H1 (cell line): ENCODE results near the gene MYRF. TPM values are rescaled to one million over a fixed set of nuclear protein-coding genes. Genes with fewer than 3 reads are reported as not detected.
A peak's percentile ranks its signal among the peaks of the same experiment; 100 is the strongest.

Source experiments
- CTCF ChIA-PET: fragments of 300-600 bp; sonication (Branson Sonifier 250); formaldehyde crosslinking; loops from one replicate; lab custom pipeline; 2021; ENCODE audit not compliant: partially characterized antibody; lab: Charles Lee
- POLR2A ChIA-PET: fragments of 300-600 bp; sonication (Branson Sonifier 250); formaldehyde crosslinking; loops from one replicate; lab custom pipeline; 2021; ENCODE audit warnings: inconsistent platforms; ENCODE audit not compliant: partially characterized antibody; lab: Charles Lee
- DNase-seq, 2 experiments: peaks; one replicate each; pipeline versions ENCODE4 v3.0.0 to v3.0.0-alpha.2; 2010 to 2022; ENCODE audit warnings: low spot score in 2 of 2, low read depth in 1 of 2, mixed read lengths in 1 of 2
- FAIRE-seq: peaks from 2 replicates; lab custom pipeline; 2011; peaks lifted over from hg19 to GRCh38; lab: Jason Lieb, UNC
- H2AFZ ChIP-seq: 2 replicates; pipeline ENCODE4 v1.8.1; 2012; ENCODE audit warnings: low read length, inconsistent platforms
- H2AK5ac ChIP-seq: 2 replicates; pipeline ENCODE4 v1.6.1; 2013; ENCODE audit warnings: low read depth, low read length
- H2BK120ac ChIP-seq: replicated peaks from 2 replicates; pipeline ENCODE3; 2013; ENCODE audit warnings: low read depth, low read length, inconsistent platforms
- H2BK12ac ChIP-seq: 2 replicates; pipeline ENCODE4 v1.6.1; 2013; ENCODE audit warnings: low read depth, low read length
- H2BK15ac ChIP-seq: 2 replicates; pipeline ENCODE4 v1.6.1; 2013; ENCODE audit warnings: low read length
- H2BK20ac ChIP-seq: 2 replicates; pipeline ENCODE4 v1.6.1; 2013; ENCODE audit warnings: low read length
- H2BK5ac ChIP-seq: 2 replicates; pipeline ENCODE4 v1.6.1; 2013; ENCODE audit warnings: low read depth, low read length
- H3K14ac ChIP-seq: 2 replicates; pipeline ENCODE4 v1.6.1; 2013; ENCODE audit warnings: inconsistent platforms; ENCODE audit not compliant: insufficient read length
- H3K18ac ChIP-seq: 2 replicates; pipeline ENCODE4 v1.6.1; 2013; ENCODE audit warnings: low read length; ENCODE audit errors: extremely low read depth
- H3K23ac ChIP-seq: 2 replicates; pipeline ENCODE4 v1.6.1; 2013; ENCODE audit warnings: inconsistent platforms; ENCODE audit not compliant: insufficient read length
- H3K23me2 ChIP-seq: 2 replicates; pipeline ENCODE4 v1.6.1; 2013; ENCODE audit warnings: low read depth, low read length
- H3K27ac ChIP-seq: 2 replicates; pipeline ENCODE4 v1.6.1; 2011; ENCODE audit warnings: low read depth, low read length, inconsistent platforms
- H3K27me3 ChIP-seq, 4 experiments: replicated peaks in 1 of 4; 1 replicate in 1 of 4; 2 replicates in 3 of 4; pipeline versions ENCODE4 v1.6.1 to v1.8.1; 2011 to 2013; ENCODE audit warnings: low read length in 3 of 4, mild to moderate bottlenecking in 3 of 4, inconsistent platforms in 2 of 4, mixed read lengths in 2 of 4, moderate library complexity in 1 of 4; ENCODE audit not compliant: control insufficient read depth in 3 of 4, insufficient read depth in 3 of 4; ENCODE audit errors: extremely low read depth in 1 of 4
- H3K36me3 ChIP-seq, 4 experiments: 2 replicates each; pipeline versions ENCODE4 v1.6.1 to v1.8.1; 2011 to 2013; ENCODE audit warnings: mild to moderate bottlenecking in 4 of 4, low read length in 3 of 4, moderate library complexity in 2 of 4, control low read depth in 1 of 4, inconsistent platforms in 1 of 4; ENCODE audit not compliant: insufficient read depth in 4 of 4, control insufficient read depth in 2 of 4
- H3K4ac ChIP-seq: replicated peaks from 2 replicates; pipeline ENCODE3; 2013; ENCODE audit warnings: low read length, low read depth, mixed read lengths, inconsistent platforms; ENCODE audit not compliant: insufficient read length
- H3K4me1 ChIP-seq, 4 experiments: replicated peaks in 1 of 4; 1 replicate in 1 of 4; 2 replicates in 3 of 4; pipeline versions ENCODE4 v1.6.1 to v1.8.1; 2011 to 2013; ENCODE audit warnings: low read length in 3 of 4, inconsistent platforms in 2 of 4, mixed read lengths in 1 of 4; ENCODE audit not compliant: insufficient read depth in 4 of 4, control insufficient read depth in 3 of 4
- H3K4me2 ChIP-seq, 2 experiments: 2 replicates each; pipeline versions ENCODE4 v1.6.1 to v1.8.1; 2011 to 2013; ENCODE audit warnings: low read depth in 2 of 2, low read length in 2 of 2, control low read depth in 1 of 2, inconsistent platforms in 1 of 2, mild to moderate bottlenecking in 1 of 2; ENCODE audit not compliant: insufficient read depth in 1 of 2
- H3K4me3 ChIP-seq, 4 experiments: fragments of 200-600, 300-600 bp in 1 of 4; sonication (generic), shearing (Covaris generic), sonication (Bioruptor Twin) in 1 of 4; 2 replicates each; pipeline versions ENCODE4 v1.5.1 to v1.8.1; 2011 to 2016; ENCODE audit warnings: low read length in 4 of 4, low read depth in 3 of 4, control low read depth in 2 of 4, inconsistent platforms in 2 of 4, mild to moderate bottlenecking in 2 of 4, mixed read lengths in 1 of 4, moderate library complexity in 1 of 4; ENCODE audit not compliant: insufficient read depth in 2 of 4; ENCODE audit errors: extremely low read depth in 1 of 4
- H3K56ac ChIP-seq: replicated peaks from 2 replicates; pipeline ENCODE3; 2013; ENCODE audit warnings: low read depth, mild to moderate bottlenecking, mixed read lengths, low read length, inconsistent platforms; ENCODE audit not compliant: insufficient read length
- H3K79me1 ChIP-seq: 2 replicates; pipeline ENCODE4 v1.6.1; 2013; ENCODE audit warnings: low read depth, low read length, control low read depth
- H3K79me2 ChIP-seq, 2 experiments: 2 replicates each; pipeline versions ENCODE4 v1.6.1 to v1.8.1; 2012 to 2013; ENCODE audit warnings: low read length in 2 of 2, mild to moderate bottlenecking in 2 of 2, inconsistent platforms in 1 of 2; ENCODE audit not compliant: insufficient read depth in 2 of 2, control insufficient read depth in 1 of 2
- H3K9ac ChIP-seq, 4 experiments: replicated peaks in 1 of 4; 1 replicate in 1 of 4; 2 replicates in 3 of 4; pipeline versions ENCODE4 v1.6.1 to v1.8.1; 2011 to 2013; ENCODE audit warnings: low read depth in 3 of 4, low read length in 3 of 4, control low read depth in 2 of 4, mild to moderate bottlenecking in 2 of 4, moderate library complexity in 2 of 4, inconsistent platforms in 1 of 4; ENCODE audit errors: extremely low read depth in 1 of 4
- H3K9me3 ChIP-seq, 2 experiments: 2 replicates each; pipeline versions ENCODE4 v1.6.1 to v1.8.1; 2012 to 2013; ENCODE audit warnings: mild to moderate bottlenecking in 2 of 2, moderate library complexity in 2 of 2, control low read depth in 1 of 2, inconsistent platforms in 1 of 2, low read depth in 1 of 2, low read length in 1 of 2, mixed read lengths in 1 of 2; ENCODE audit not compliant: insufficient read depth in 2 of 2
- H4K20me1 ChIP-seq, 2 experiments: replicated peaks in 1 of 2; 2 replicates each; pipeline versions ENCODE3 to v1.8.1; 2011 to 2013; ENCODE audit warnings: inconsistent platforms in 2 of 2, low read length in 2 of 2, mild to moderate bottlenecking in 1 of 2; ENCODE audit not compliant: insufficient read depth in 2 of 2, control insufficient read depth in 1 of 2
- H4K5ac ChIP-seq: 2 replicates; pipeline ENCODE4 v1.6.1; 2013; ENCODE audit warnings: low read length, low read depth, mixed read lengths, inconsistent platforms; ENCODE audit not compliant: insufficient read length
- H4K8ac ChIP-seq: 2 replicates; pipeline ENCODE4 v1.8.0; 2013; ENCODE audit warnings: mild to moderate bottlenecking, moderate library complexity, low read length, inconsistent platforms; ENCODE audit not compliant: insufficient read depth; ENCODE audit errors: extremely low read depth
- H4K91ac ChIP-seq: replicated peaks from 2 replicates; pipeline ENCODE3; 2013; ENCODE audit warnings: low read length, mixed read lengths, inconsistent platforms; ENCODE audit not compliant: insufficient read length
- BACH1 ChIP-seq: IDR thresholded peaks from 2 replicates; pipeline ENCODE4 v1.6.1; 2012; ENCODE audit warnings: low read length, improper control_type of control experiment
- CREB1 ChIP-seq: IDR thresholded peaks from 2 replicates; pipeline ENCODE4 v1.6.1; 2012; ENCODE audit warnings: inconsistent platforms
- FOSL1 ChIP-seq: IDR thresholded peaks from 2 replicates; pipeline ENCODE4 v1.6.1; 2011; ENCODE audit warnings: mild to moderate bottlenecking, low read depth, low read length, moderate library complexity; ENCODE audit not compliant: insufficient read depth
- HDAC2 ChIP-seq, 2 experiments: fragments of 300-600 bp in 1 of 2; sonication (generic) in 1 of 2; IDR thresholded peaks; 2 replicates each; pipeline ENCODE4 v1.6.1; 2011 to 2012; ENCODE audit warnings: low read depth in 2 of 2, low read length in 2 of 2, mild to moderate bottlenecking in 2 of 2, moderate library complexity in 2 of 2, borderline replicate concordance in 1 of 2, inconsistent platforms in 1 of 2
- KDM4A ChIP-seq: IDR thresholded peaks from one replicate; pipeline ENCODE4 v1.7.1; 2012; ENCODE audit warnings: low read depth, mild to moderate bottlenecking, moderate library complexity, low read length, inconsistent platforms; ENCODE audit not compliant: severe bottlenecking
- SP1 ChIP-seq: IDR thresholded peaks from 2 replicates; pipeline ENCODE4 v1.6.1; 2011; ENCODE audit warnings: low read depth, low read length
- SP2 ChIP-seq: IDR thresholded peaks from 2 replicates; pipeline ENCODE4 v1.6.1; 2012; ENCODE audit warnings: mild to moderate bottlenecking, low read length, inconsistent platforms
- SP4 ChIP-seq: IDR thresholded peaks from 2 replicates; pipeline ENCODE4 v1.6.1; 2012; ENCODE audit warnings: low read length, inconsistent platforms
- SRF ChIP-seq: IDR thresholded peaks from 2 replicates; pipeline ENCODE4 v1.6.1; 2011; ENCODE audit warnings: mild to moderate bottlenecking, low read depth, low read length, moderate library complexity
- TBP ChIP-seq: IDR thresholded peaks from 2 replicates; pipeline ENCODE4 v1.6.1; 2011; ENCODE audit warnings: low read depth, low read length, improper control_type of control experiment
- ZNF274 ChIP-seq: IDR thresholded peaks from 2 replicates; pipeline ENCODE4 v1.7.0; 2012; ENCODE audit warnings: low read length, borderline replicate concordance; ENCODE audit errors: extremely low read depth
- WGBS, 2 experiments: shearing (Covaris generic) in 1 of 2; methylation state at CpG; one replicate each; pipeline versions ENCODE4 v1.1.6 to v1.1.7; 2013 to 2015; ENCODE audit warnings: low lambda C conversion rate in 2 of 2, mixed read lengths in 2 of 2, inconsistent platforms in 1 of 2, low coverage in 1 of 2, missing lambda C conversion rate in 1 of 2; ENCODE audit not compliant: insufficient replicate concordance in 2 of 2, insufficient coverage in 1 of 2, insufficient read length in 1 of 2; ENCODE audit errors: extremely low coverage in 1 of 2, missing lambda C conversion rate in 1 of 2; 5-methylcytosine and 5-hydroxymethylcytosine counted together
- polyA plus RNA-seq, 7 experiments: library from polyadenylated mRNA; depleted of rRNA in 3 of 7; stranded (reverse) in 5 of 7; unstranded in 2 of 7; fragments of >200 nt in 5 of 7; fragments of 200-250 nt in 2 of 7; gene quantifications; 1 replicate in 5 of 7; 2 replicates in 1 of 7; 4 replicates in 1 of 7; pipeline versions ENCODE4 v1.2.1 to v1.2.3, GENCODE V29; 2011 to 2013; ENCODE audit warnings: missing spikeins in 2 of 7, mixed read lengths in 2 of 7
- total RNA-seq: library from RNA; stranded (reverse); fragmentation: NEBNext Ultra II Directional; extraction: Animal tissue kit (Norgen Biotek cat#: 25700); gene quantifications from 2 replicates; pipeline ENCODE4 v1.2.1, GENCODE V29; 2021

MYRF gene
- total and polyA plus RNA-seq, 2 of the 8 experiments (the other 6 are each of a cell fraction or from before 2014, with no cell fraction given) = 6.0 to 6.1 TPM

DNA sequence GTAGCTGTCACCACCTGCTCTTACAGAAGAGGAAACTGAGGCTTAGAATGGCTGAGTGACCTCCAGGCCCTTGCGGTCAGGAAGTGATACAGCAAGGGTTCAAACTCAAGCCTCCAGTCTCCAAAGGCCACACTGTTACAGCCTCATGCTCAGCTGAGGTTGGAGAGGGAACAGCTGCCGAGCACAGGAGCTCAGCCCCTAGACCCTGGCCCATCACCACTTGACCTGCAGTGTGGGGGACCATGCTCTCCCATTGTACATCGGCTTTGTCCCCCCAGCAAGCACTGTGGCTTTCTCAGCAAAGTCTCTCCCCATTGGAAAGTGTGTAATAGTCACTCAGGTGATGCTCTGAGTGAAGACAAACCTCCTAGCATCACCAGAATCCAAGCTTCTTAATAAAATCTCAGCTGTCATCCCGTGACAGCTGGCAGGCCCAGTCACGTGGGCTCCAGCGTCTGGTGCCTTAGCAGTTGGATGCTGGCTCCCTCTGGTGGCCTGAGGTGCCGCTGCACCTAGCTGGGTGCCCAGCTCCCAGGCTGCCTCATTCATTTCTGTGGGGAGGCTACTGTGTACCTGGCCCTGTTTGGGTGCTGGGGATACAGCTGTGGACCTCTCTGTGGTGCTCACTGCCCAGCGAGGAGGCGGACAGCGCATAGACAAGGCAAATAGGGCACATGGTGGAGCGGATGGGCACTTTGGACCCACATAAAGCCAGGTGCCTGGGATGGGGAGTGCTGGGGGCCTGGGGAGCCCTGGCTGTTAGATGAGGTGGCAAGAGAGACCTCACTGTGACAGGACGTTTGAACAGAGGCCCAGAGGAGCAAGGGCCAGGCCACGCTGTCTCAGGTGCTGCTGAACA lies 19.1 kb upstream of the MYRF start:
- Histone ChIP-seq H3K79me2 (no peaks in the 10 kb centered on the region), H3K9ac (no peak overlapping the region), H2AFZ (no peak overlapping the region), H3K27ac (no peak overlapping the region), H4K20me1 (peaks cover 0 to 6% of the 10 kb centered on the region in 2 experiments), H3K56ac (no peak overlapping the region), H3K36me3 (peaks cover 0 to 7% (median 0%) of the 10 kb centered on the region in 4 experiments; a peak in 2 of 8 replicates), H3K23me2 (no peaks in the 10 kb centered on the region), H3K4ac (no peak overlapping the region), H4K8ac (no peak overlapping the region), H3K27me3 (no peaks in the 10 kb centered on the region), H3K4me3 (no peak overlapping the region), H3K14ac (no peak overlapping the region), H3K18ac (no peak overlapping the region), H2AK5ac (no peak overlapping the region), H2BK5ac (peak overlapping the region; percentile 62; the same call in 1 of the 2 replicates), H2BK20ac (no peak overlapping the region), H4K91ac (no peak overlapping the region), H3K4me1 (no peaks in the 10 kb centered on the region), H2BK12ac (no peak overlapping the region; the same call in 1 of the 2 replicates), H3K4me2 (no peak overlapping the region), H3K23ac (no peak overlapping the region), H2BK120ac (no peak overlapping the region), H3K9me3 (no peaks in the 10 kb centered on the region), H3K79me1 (no peaks in the 10 kb centered on the region), H4K5ac (no peak overlapping the region), H2BK15ac (0 out of 2 replicates have a peak overlapping the region, but pooled peaks have one; percentile 90)
- WGBS, 2 experiments = 33% methylated on average over 13 of the region's 13 CpGs; no CpG with 5 or more reads in 1 of the 2 experiments
- ChIA-PET POLR2A (interaction anchor here (0.9 to 1.3 kb wide), 4 partner anchors 10 to 47 kb away, joined by 3 to 6 read pairs (median 4); no protein-coding TSS in a partner anchor), CTCF (interaction anchor here (0.6 to 10.9 kb wide), 42 partner anchors 8 to 258 kb away, joined by 3 to 127 read pairs (median 5); partner anchors contain the start of genes DAGLA and MYRF)
- DNase-seq = peak in 1 of 2 experiments; percentile 89
- peak; percentile 77 for FAIRE-seq
- TF ChIP-seq SP1 = no peak
- no peak for TF ChIP-seq SRF
- TF ChIP-seq TBP = no peak
- no peak for TF ChIP-seq BACH1
- TF ChIP-seq CREB1 = peak; percentile 45
- TF ChIP-seq ZNF274 = no peak
- TF ChIP-seq FOSL1 = no peak
- peak; percentile 40; the same call in 1 of the 2 replicates for TF ChIP-seq SP4
- TF ChIP-seq KDM4A = no peak
- TF ChIP-seq HDAC2 (IDR thresholded peaks at IDR 0.05; ENCODE audit: borderline replicate concordance in 1 of 2, low read depth in 2 of 2, low read length in 2 of 2) = no peak
- TF ChIP-seq SP2 = no peak
